Neural progenitor cell (in vitro differentiated cells): ENCODE results near the gene FBXL13. TPM values are rescaled to one million over a fixed set of nuclear protein-coding genes. Genes with fewer than 3 reads are reported as not detected.

ENCODE experiments used
- DNase-seq: peaks from one replicate; pipeline ENCODE4 v3.0.0-alpha.2; 2016; ENCODE audit warnings: low spot score
- H2AFZ ChIP-seq: fragments of 200-600 bp; sonication (generic); replicated peaks from 2 replicates; pipeline ENCODE4 v1.6.1; 2016; ENCODE audit warnings: antibody characterized with exemption
- H3F3A ChIP-seq: fragments of 200-600 bp; sonication (generic); 2 replicates; pipeline ENCODE4 v1.6.1; 2016; ENCODE audit warnings: antibody characterized with exemption, low read depth
- H3K27ac ChIP-seq: fragments of 200-600 bp; sonication (generic); 2 replicates; pipeline ENCODE4 v1.5.1; 2016; ENCODE audit warnings: mild to moderate bottlenecking
- H3K27me3 ChIP-seq: fragments of 200-600 bp; sonication (generic); 2 replicates; pipeline ENCODE4 v1.6.1; 2016; ENCODE audit warnings: mild to moderate bottlenecking, moderate library complexity
- H3K36me3 ChIP-seq: fragments of 200-600 bp; sonication (generic); 2 replicates; pipeline ENCODE4 v1.5.1; 2016
- H3K4me1 ChIP-seq: fragments of 200-600 bp; sonication (generic); 2 replicates; pipeline ENCODE4 v1.6.1; 2016; ENCODE audit warnings: mixed run types
- H3K4me2 ChIP-seq: fragments of 200-600 bp; sonication (generic); 2 replicates; pipeline ENCODE4 v1.6.1; 2016
- H3K4me3 ChIP-seq: fragments of 200-600 bp; sonication (generic); 2 replicates; pipeline ENCODE4 v1.5.1; 2016
- H3K79me2 ChIP-seq: fragments of 200-600 bp; sonication (generic); 2 replicates; pipeline ENCODE4 v1.6.1; 2016; ENCODE audit warnings: low read depth
- H3K9ac ChIP-seq: fragments of 200-600 bp; sonication (generic); 2 replicates; pipeline ENCODE4 v1.6.1; 2016
- H3K9me3 ChIP-seq: fragments of 200-600 bp; sonication (generic); 2 replicates; pipeline ENCODE4 v1.5.1; 2016; ENCODE audit warnings: low read depth
- H4K20me1 ChIP-seq: fragments of 200-600 bp; sonication (generic); 2 replicates; pipeline ENCODE4 v1.6.1; 2016; ENCODE audit warnings: low read depth
- H3K27ac Mint-ChIP-seq: 3 replicates; pipeline ENCODE4 v1.8.0; 2021; ENCODE audit warnings: mixed read lengths
- H3K27me3 Mint-ChIP-seq: 2 replicates; pipeline ENCODE4 v1.8.0; 2022; ENCODE audit warnings: low read depth, mild to moderate bottlenecking, inconsistent platforms, moderate library complexity, mixed read lengths; ENCODE audit not compliant: insufficient read depth
- H3K36me3 Mint-ChIP-seq: 3 replicates; pipeline ENCODE4 v1.8.0; 2021; ENCODE audit warnings: mixed read lengths
- H3K4me1 Mint-ChIP-seq: 3 replicates; pipeline ENCODE4 v1.8.0; 2021; ENCODE audit warnings: mixed read lengths
- H3K4me3 Mint-ChIP-seq: 3 replicates; pipeline ENCODE4 v1.8.0; 2021; ENCODE audit warnings: mild to moderate bottlenecking, moderate library complexity, mixed read lengths
- H3K9me3 Mint-ChIP-seq: 3 replicates; pipeline ENCODE4 v1.8.0; 2020; ENCODE audit warnings: mixed read lengths
- CTCF ChIP-seq: fragments of 200-600 bp; sonication (generic); IDR thresholded peaks from 2 replicates; pipeline ENCODE4 v1.5.1; 2017; ENCODE audit warnings: antibody characterized with exemption, mild to moderate bottlenecking
- EZH2 ChIP-seq: fragments of 200-600 bp; sonication (generic); IDR thresholded peaks from 2 replicates; pipeline ENCODE4 v1.6.1; 2017; ENCODE audit warnings: antibody characterized with exemption, mild to moderate bottlenecking, moderate library complexity
- EZH2phosphoT487 ChIP-seq: fragments of 200-600 bp; sonication (generic); IDR thresholded peaks from 2 replicates; pipeline ENCODE4 v1.6.1; 2017; ENCODE audit warnings: antibody characterized with exemption
- total RNA-seq: library from RNA; depleted of rRNA; stranded (reverse); fragments of >200 nt; gene quantifications from 2 replicates; pipeline ENCODE4 v1.2.3, GENCODE V29; 2015; ENCODE audit warnings: low replicate concordance

Gene FBXL13
- total RNA-seq, 1 donor from 2014 or later, result 8.2 TPM

GRCh38 chr7:102889851-102890250 lies 184.7 kb downstream of the FBXL13 start:
- H3F3A ChIP-seq, result no peaks in the 10 kb centered on the region
- TF ChIP-seq CTCF, result no peak
- TF ChIP-seq EZH2, result no peak
- TF ChIP-seq EZH2phosphoT487, result no peak
- Mint-ChIP-seq H3K27me3 (no peaks in the 10 kb centered on the region), H3K4me1 (no peaks in the 10 kb centered on the region), H3K4me3 (no peak overlapping the region), H3K27ac (no peak overlapping the region), H3K9me3 (no peaks in the 10 kb centered on the region), H3K36me3 (no peaks in the 10 kb centered on the region)
- H3K79me2 ChIP-seq, result no peaks in the 10 kb centered on the region
- no peak for DNase-seq
- H3K9me3 ChIP-seq, result no peaks in the 10 kb centered on the region
- no peaks in the 10 kb centered on the region for H3K27me3 ChIP-seq
- no peaks in the 10 kb centered on the region for H3K36me3 ChIP-seq
- no peaks in the 10 kb centered on the region for H3K4me1 ChIP-seq
- no peak overlapping the region for H3K27ac ChIP-seq
- no peak overlapping the region for H3K4me3 ChIP-seq
- no peaks in the 10 kb centered on the region for H4K20me1 ChIP-seq
- no peak overlapping the region for H3K9ac ChIP-seq
- no peak overlapping the region for H3K4me2 ChIP-seq
- H2AFZ ChIP-seq, result no peak overlapping the region

- no peak overlapping the region for H2AFZ ChIP-seq
Observed at GRCh38 chr7:102888561-102889233, 185.9 kb downstream of the FBXL13 start.

GRCh38 chr7:102883098-102883860 lies 191.3 kb downstream of the FBXL13 start:
- no peak overlapping the region for H3K4me3 ChIP-seq
- H3K9me3 ChIP-seq, result no peaks in the 10 kb centered on the region
- TF ChIP-seq CTCF, result no peak
- no peak for TF ChIP-seq EZH2phosphoT487
- no peak for TF ChIP-seq EZH2
- no peaks in the 10 kb centered on the region for H3F3A ChIP-seq
- H3K27ac ChIP-seq, result no peak overlapping the region
- H3K9ac ChIP-seq, result no peak overlapping the region
- Mint-ChIP-seq H3K9me3 (no peaks in the 10 kb centered on the region), H3K4me3 (no peak overlapping the region), H3K36me3 (no peaks in the 10 kb centered on the region), H3K27ac (no peak overlapping the region), H3K4me1 (no peaks in the 10 kb centered on the region), H3K27me3 (no peaks in the 10 kb centered on the region)
- no peaks in the 10 kb centered on the region for H4K20me1 ChIP-seq
- no peak overlapping the region for H2AFZ ChIP-seq
- no peaks in the 10 kb centered on the region for H3K4me1 ChIP-seq
- DNase-seq, result no peak
- no peak overlapping the region for H3K4me2 ChIP-seq
- no peaks in the 10 kb centered on the region for H3K27me3 ChIP-seq
- H3K79me2 ChIP-seq, result no peaks in the 10 kb centered on the region
- no peaks in the 10 kb centered on the region for H3K36me3 ChIP-seq

More at GRCh38 chr7:102888561-102889233, 185.9 kb downstream of the FBXL13 start:
- H3K4me3 Mint-ChIP-seq, result no peak overlapping the region
- no peak overlapping the region for H3K4me3 ChIP-seq
- H4K20me1 ChIP-seq, result no peaks in the 10 kb centered on the region
- H3F3A ChIP-seq, result no peaks in the 10 kb centered on the region
- no peaks in the 10 kb centered on the region for H3K27me3 Mint-ChIP-seq
- no peaks in the 10 kb centered on the region for H3K9me3 Mint-ChIP-seq
- no peaks in the 10 kb centered on the region for H3K4me1 Mint-ChIP-seq
- no peak overlapping the region for H3K27ac Mint-ChIP-seq
- no peak overlapping the region for H3K9ac ChIP-seq
- no peak overlapping the region for H3K27ac ChIP-seq
- TF ChIP-seq EZH2, result no peak
- no peak for TF ChIP-seq EZH2phosphoT487
- TF ChIP-seq CTCF, result no peak
- DNase-seq, result no peak
- no peaks in the 10 kb centered on the region for H3K36me3 ChIP-seq
- no peaks in the 10 kb centered on the region for H3K27me3 ChIP-seq
- no peaks in the 10 kb centered on the region for H3K79me2 ChIP-seq
- H3K36me3 Mint-ChIP-seq, result no peaks in the 10 kb centered on the region
- H3K4me1 ChIP-seq, result no peaks in the 10 kb centered on the region
- H3K4me2 ChIP-seq, result no peak overlapping the region
- H3K9me3 ChIP-seq, result no peaks in the 10 kb centered on the region
